Measurements from ENCODE around the gene DCDC2C.
"Not testable (repeated sequence)": the region's sequence is repeated elsewhere in the genome, so short reads cannot be mapped to it uniquely, and the experiment has no call there.

The DCDC2C gene

GRCh38 chr2:3778851-3779495 lies 75.6 kb downstream of the DCDC2C start:
- DNase-seq, result no peak

- no peak for DNase-seq
These were observed 76.2 kb downstream of the DCDC2C start for GRCh38 chr2:3779496-3780049.

GRCh38 chr2:3780477-3781402 lies 77.4 kb downstream of the DCDC2C start:
- DNase-seq, result peak; percentile 46

- no peak for DNase-seq
These were observed 81.4 kb downstream of the DCDC2C start for GRCh38 chr2:3784731-3785130.

- DNase-seq, result no peak
These were observed 82.0 kb downstream of the DCDC2C start for GRCh38 chr2:3785220-3785889.

- DNase-seq, result no peak
These were observed 82.5 kb downstream of the DCDC2C start for GRCh38 chr2:3785890-3786273.

GRCh38 chr2:3787768-3788167 lies 84.4 kb downstream of the DCDC2C start:
- DNase-seq, result no peak

GRCh38 chr2:3789256-3789655 lies 85.9 kb downstream of the DCDC2C start:
- DNase-seq, result no peak

GRCh38 chr2:3793249-3793648 lies 89.9 kb downstream of the DCDC2C start:
- no peak for DNase-seq

- DNase-seq, result no peak
These were observed 98.1 kb downstream of the DCDC2C start for GRCh38 chr2:3801506-3801905.

- no peak for DNase-seq
These were observed 102.0 kb downstream of the DCDC2C start for GRCh38 chr2:3805201-3805939.

- no peak for DNase-seq
These were observed 102.8 kb downstream of the DCDC2C start for GRCh38 chr2:3806168-3806567.

- DNase-seq, result no peak
These were observed 103.4 kb downstream of the DCDC2C start for GRCh38 chr2:3806730-3807129.

GRCh38 chr2:3807853-3808252 lies 104.5 kb downstream of the DCDC2C start:
- DNase-seq, result no peak

GRCh38 chr2:3814706-3815245 lies 111.4 kb downstream of the DCDC2C start:
- DNase-seq, result no peak

- DNase-seq, result not testable (repeated sequence)
These were observed 113.8 kb downstream of the DCDC2C start for GRCh38 chr2:3817144-3817543.

GRCh38 chr2:3823748-3824147 lies 120.4 kb downstream of the DCDC2C start:
- no peak for DNase-seq

- no peak for DNase-seq
These were observed 124.5 kb downstream of the DCDC2C start for GRCh38 chr2:3827673-3828575.

GRCh38 chr2:3830796-3831195 lies 127.4 kb downstream of the DCDC2C start:
- DNase-seq, result no peak

GRCh38 chr2:3837086-3837485 lies 133.7 kb downstream of the DCDC2C start:
- DNase-seq, result no peak

GRCh38 chr2:3838348-3838747 lies 135.0 kb downstream of the DCDC2C start:
- DNase-seq, result no peak
